NCI-H345 (cell line): ENCODE data around the gene HSD17B3.
A peak's percentile ranks its signal among the peaks of the same experiment; 100 is the strongest.
"Not testable (repeated sequence)": the region's sequence is repeated elsewhere in the genome, so short reads cannot be mapped to it uniquely, and the experiment has no call there.

Experiments
- DNase-seq: peaks from one replicate; lab custom pipeline; 2025; lab: John Stamatoyannopoulos, UW

HSD17B3 gene

GRCh38 chr9:96302021-96302420, at the start of gene HSD17B3:
TSS of gene HSD17B3 (minus strand) at chr9:96302176. CDS start at chr9:96302104, 72 bp downstream.
- no peak for DNase-seq

- DNase-seq, result no peak
Observed at GRCh38 chr9:96350866-96351265, 48.9 kb upstream of the HSD17B3 start.

GRCh38 chr9:96348261-96348660, 46.3 kb upstream of the HSD17B3 start:
- DNase-seq, result no peak

GRCh38 chr9:96345551-96345950, 43.6 kb upstream of the HSD17B3 start:
- DNase-seq, result no peak

GRCh38 chr9:96344458-96345180, 42.6 kb upstream of the HSD17B3 start:
- DNase-seq, result peak; percentile 54

- DNase-seq, result no peak
Observed at GRCh38 chr9:96343515-96344360, 41.8 kb upstream of the HSD17B3 start.

GRCh38 chr9:96342571-96343245, 40.7 kb upstream of the HSD17B3 start:
- no peak for DNase-seq

GRCh38 chr9:96340707-96341106, 38.7 kb upstream of the HSD17B3 start:
- DNase-seq, result no peak

- no peak for DNase-seq
Observed at GRCh38 chr9:96338299-96338698, 36.3 kb upstream of the HSD17B3 start.

GRCh38 chr9:96333958-96334357, 32.0 kb upstream of the HSD17B3 start:
- DNase-seq, result no peak

GRCh38 chr9:96331236-96331947, 29.4 kb upstream of the HSD17B3 start:
- no peak for DNase-seq

- DNase-seq, result peak; percentile 43
Observed at GRCh38 chr9:96327694-96328352, 25.8 kb upstream of the HSD17B3 start.

GRCh38 chr9:96323169-96323568, 21.2 kb upstream of the HSD17B3 start:
- DNase-seq, result no peak

GRCh38 chr9:96322736-96323135, 20.8 kb upstream of the HSD17B3 start:
- DNase-seq, result not testable (repeated sequence)

- DNase-seq, result not testable (repeated sequence)
Observed at GRCh38 chr9:96322210-96322609, 20.2 kb upstream of the HSD17B3 start.

- no peak for DNase-seq
Observed at GRCh38 chr9:96321515-96321914, 19.5 kb upstream of the HSD17B3 start.

- no peak for DNase-seq
Observed at GRCh38 chr9:96320749-96321280, 18.8 kb upstream of the HSD17B3 start.

GRCh38 chr9:96318921-96319565, 17.1 kb upstream of the HSD17B3 start:
- no peak for DNase-seq

- peak; percentile 39 for DNase-seq
Observed at GRCh38 chr9:96317335-96317980, 15.5 kb upstream of the HSD17B3 start.

- DNase-seq, result no peak
Observed at GRCh38 chr9:96309850-96310249, 7.9 kb upstream of the HSD17B3 start.
